HepG2 (cell line): Measurements from ENCODE around the gene TASP1. TPM values are rescaled to one million over a fixed set of nuclear protein-coding genes. Genes with fewer than 3 reads are reported as not detected.

Source experiments
- ARID5B ChIP-seq: IDR thresholded peaks from 2 replicates; pipeline ENCODE4 v1.4.0; 2020; ENCODE audit warnings: mild to moderate bottlenecking, missing genetic modification reagents
- ISL2 ChIP-seq: sonication (generic); formaldehyde crosslinking; IDR thresholded peaks from 2 replicates; pipeline ENCODE4 v1.5.0; 2020; ENCODE audit warnings: missing genetic modification reagents
- MATR3 ChIP-seq: sonication (generic); formaldehyde crosslinking; IDR thresholded peaks from 2 replicates; pipeline ENCODE4 v1.4.0; 2020; ENCODE audit warnings: missing genetic modification reagents
- MLXIP ChIP-seq: sonication (generic); formaldehyde crosslinking; IDR thresholded peaks from 2 replicates; pipeline ENCODE4 v1.9.0; 2021; ENCODE audit warnings: missing genetic modification reagents, borderline replicate concordance
- NCOA2 ChIP-seq: sonication (generic); formaldehyde crosslinking; IDR thresholded peaks from 2 replicates; pipeline ENCODE4 v1.8.0; 2022; ENCODE audit warnings: inconsistent platforms
- NCOA5 ChIP-seq: sonication (generic); formaldehyde crosslinking; IDR thresholded peaks from 2 replicates; pipeline ENCODE4 v1.4.0; 2020; ENCODE audit warnings: missing genetic modification reagents
- PBX2 ChIP-seq: IDR thresholded peaks from 2 replicates; pipeline ENCODE4 v1.6.1; 2016; ENCODE audit warnings: control low read depth
- RORA ChIP-seq: sonication (generic); formaldehyde crosslinking; IDR thresholded peaks from 2 replicates; pipeline ENCODE4 v1.5.0; 2020; ENCODE audit warnings: mild to moderate bottlenecking, missing genetic modification reagents, moderate library complexity
- SAP130 ChIP-seq: IDR thresholded peaks from 2 replicates; pipeline ENCODE4 v1.6.1; 2016; ENCODE audit warnings: low read depth
- SPEN ChIP-seq: sonication (generic); formaldehyde crosslinking; IDR thresholded peaks from 2 replicates; pipeline ENCODE4 v1.5.1; 2020; ENCODE audit warnings: low read depth, mild to moderate bottlenecking, missing genetic modification reagents
- TBX3 ChIP-seq: fragments of 450-650 bp; IDR thresholded peaks from 2 replicates; pipeline ENCODE4 v1.6.1; 2017; ENCODE audit warnings: antibody characterized with exemption, mild to moderate bottlenecking, inconsistent platforms, borderline replicate concordance
- TCF7 ChIP-seq: sonication (generic); IDR thresholded peaks from 2 replicates; pipeline ENCODE4 v1.6.1; 2016; ENCODE audit warnings: antibody characterized with exemption, low read depth
- TMF1 ChIP-seq: sonication (generic); formaldehyde crosslinking; IDR thresholded peaks from 2 replicates; pipeline ENCODE4 v1.8.1; 2022; ENCODE audit warnings: low read depth, missing genetic modification reagents
- ZBTB20 ChIP-seq: sonication (generic); formaldehyde crosslinking; IDR thresholded peaks from 2 replicates; pipeline ENCODE4 v1.8.1; 2023; ENCODE audit warnings: missing genetic modification reagents, low read depth, mild to moderate bottlenecking, borderline replicate concordance
- ZKSCAN8 ChIP-seq: IDR thresholded peaks from 2 replicates; pipeline ENCODE4 v1.6.1; 2016; ENCODE audit warnings: borderline replicate concordance, missing genetic modification reagents, missing compliant biosample characterization
- ZNF138 ChIP-seq: sonication (generic); formaldehyde crosslinking; IDR thresholded peaks from 2 replicates; pipeline ENCODE4 v1.5.0; 2020; ENCODE audit warnings: mild to moderate bottlenecking, low read depth, missing genetic modification reagents
- ZNF160 ChIP-seq: sonication (generic); formaldehyde crosslinking; IDR thresholded peaks from 2 replicates; pipeline ENCODE4 v1.8.0; 2022; ENCODE audit warnings: mild to moderate bottlenecking, inconsistent platforms, missing genetic modification reagents
- ZNF280B ChIP-seq: sonication (generic); formaldehyde crosslinking; IDR thresholded peaks from 2 replicates; pipeline ENCODE4 v1.5.0; 2020; ENCODE audit warnings: missing genetic modification reagents, mild to moderate bottlenecking, borderline replicate concordance
- ZNF501 ChIP-seq: sonication (generic); formaldehyde crosslinking; IDR thresholded peaks from 2 replicates; pipeline ENCODE4 v1.5.1; 2020; ENCODE audit warnings: mild to moderate bottlenecking, moderate library complexity, missing genetic modification reagents
- ZNF619 ChIP-seq: sonication (generic); formaldehyde crosslinking; IDR thresholded peaks from 2 replicates; pipeline ENCODE4 v1.4.0; 2020; ENCODE audit warnings: mild to moderate bottlenecking, missing genetic modification reagents
- ZNF644 ChIP-seq: IDR thresholded peaks from 2 replicates; pipeline ENCODE4 v1.6.1; 2016; ENCODE audit warnings: low read depth
- ZNF75D ChIP-seq: sonication (generic); formaldehyde crosslinking; IDR thresholded peaks from 2 replicates; pipeline ENCODE4 v1.8.1; 2023; ENCODE audit warnings: missing genetic modification reagents, mild to moderate bottlenecking, borderline replicate concordance
- polyA plus RNA-seq, 8 experiments: library from polyadenylated mRNA; depleted of rRNA in 3 of 8; stranded (reverse) in 7 of 8; unstranded in 1 of 8; fragments of >200 nt; fragmentation: Illumina TruSeq in 4 of 8; extraction: Trizol in 4 of 8; gene quantifications; 2 replicates each; pipeline versions ENCODE4 v1.2.1 to v1.2.3, GENCODE V29; 2011 to 2016; ENCODE audit warnings: low read depth in 4 of 8, missing spikeins in 1 of 8, mixed read lengths in 1 of 8; ENCODE audit not compliant: insufficient read depth in 1 of 8
- total RNA-seq, 5 experiments: library from RNA; depleted of rRNA; stranded (reverse); fragments of >200 nt; fragmentation: Illumina TruSeq; extraction: Trizol; gene quantifications; 2 replicates each; pipeline ENCODE4 v1.2.3, GENCODE V29; 2016; ENCODE audit warnings: low read depth in 1 of 5

TASP1 gene
- total and polyA plus RNA-seq, 2 of the 13 experiments (the other 11 are each of a cell fraction or from before 2014, with no cell fraction given), result 10.0 to 25.2 TPM

DNA sequence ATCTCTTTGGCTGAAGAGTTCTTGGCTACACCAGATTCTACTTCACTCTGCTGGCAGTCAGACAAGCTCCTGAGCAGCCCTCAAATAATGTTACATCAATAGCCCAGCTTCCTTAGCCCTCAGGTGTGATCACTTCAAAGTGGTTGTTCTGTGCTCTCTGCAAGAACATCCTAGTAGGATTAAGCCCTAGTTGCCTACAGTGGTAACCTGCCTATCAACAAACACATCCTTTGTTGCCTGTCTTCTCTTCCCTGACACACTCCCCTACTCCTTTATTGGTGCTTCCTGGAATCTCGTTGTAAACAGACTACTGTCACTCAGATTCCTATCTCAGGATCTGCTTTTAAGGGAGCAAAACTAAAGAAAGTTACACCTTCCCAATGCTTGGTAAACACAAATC is 45.1 kb upstream of the TASP1 start (continued):
- TF ChIP-seq MATR3 (CRISPR knock-in tag) (no peak), PBX2 (CRISPR knock-in tag) (0 out of 2 replicates have a peak, but pooled peaks have one; percentile 46), ARID5B (CRISPR knock-in tag) (0 out of 2 replicates have a peak, but pooled peaks have one; percentile 36), NCOA2 (0 out of 2 replicates have a peak, but pooled peaks have one; percentile 10), ZNF75D (CRISPR knock-in tag) (no peak), MLXIP (CRISPR knock-in tag) (no peak), NCOA5 (CRISPR knock-in tag) (no peak), TBX3 (0 out of 2 replicates have a peak, but pooled peaks have one; percentile 12), ZNF644 (peak; percentile 39; the same call in 1 of the 2 replicates), ZKSCAN8 (no peak), ZNF280B (CRISPR knock-in tag) (no peak), ZNF160 (CRISPR knock-in tag) (no peak), SAP130 (CRISPR knock-in tag) (0 out of 2 replicates have a peak, but pooled peaks have one; percentile 12), ZNF619 (CRISPR knock-in tag) (no peak), TCF7 (no peak), TMF1 (CRISPR knock-in tag) (no peak), ZBTB20 (CRISPR knock-in tag) (no peak), RORA (CRISPR knock-in tag) (no peak), ISL2 (CRISPR knock-in tag) (no peak), SPEN (no peak), ZNF501 (no peak), ZNF138 (CRISPR knock-in tag) (no peak)
